AG04450 (cell line): ENCODE measurements around the gene TRIM26. TPM values are rescaled to one million over a fixed set of nuclear protein-coding genes. Genes with fewer than 3 reads are reported as not detected.

ENCODE experiments used
- CTCF ChIA-PET: fragments of 300-600, 350-600 bp; formaldehyde crosslinking; extraction: SDS; loops from one replicate; lab custom pipeline; 2022; ENCODE audit warnings: antibody characterized with exemption, inconsistent platforms; lab: Charles Lee
- POLR2A ChIA-PET: fragments of 350-600 bp; formaldehyde crosslinking; extraction: SDS; loops from one replicate; lab custom pipeline; 2021; ENCODE audit warnings: antibody characterized with exemption, inconsistent platforms; lab: Yijun Ruan, JAX
- DNase-seq: peaks from one replicate; pipeline ENCODE4 v3.0.0-alpha.2; 2011; ENCODE audit warnings: low read depth, low spot score
- H3K27ac ChIP-seq: one replicate; pipeline ENCODE4 v1.5.1; 2012; ENCODE audit warnings: low read depth, low read length, control low read depth
- H3K27me3 ChIP-seq: one replicate; pipeline ENCODE4 v1.6.0; 2012; ENCODE audit warnings: low read length; ENCODE audit not compliant: control insufficient read depth, insufficient read depth
- H3K4me3 ChIP-seq: 2 replicates; pipeline ENCODE4 v1.5.1; 2011; ENCODE audit warnings: mild to moderate bottlenecking, low read depth, low read length, control low read depth
- H3K9me3 ChIP-seq: 2 replicates; pipeline ENCODE4 v1.5.1; 2012; ENCODE audit warnings: low read length; ENCODE audit not compliant: control insufficient read depth, insufficient read depth
- CTCF ChIP-seq: IDR thresholded peaks from 2 replicates; pipeline ENCODE4 v1.5.1; 2011; ENCODE audit warnings: low read depth, low read length, control low read depth, inconsistent platforms
- polyA plus RNA-seq: library from polyadenylated mRNA; depleted of rRNA; stranded (reverse); fragments of >200 nt; gene quantifications from 2 replicates; pipeline ENCODE4 v1.2.3, GENCODE V29; 2011

The TRIM26 gene
- polyA plus RNA-seq, 1 experiment: 22.7 TPM

GRCh38 chr6:30154709-30155519 is 58.3 kb downstream of the TRIM26 start:
- POLR2A ChIA-PET: no interaction called here
- TF ChIP-seq CTCF: no peak
- no peak overlapping the region for H3K4me3 ChIP-seq
- H3K27ac ChIP-seq: no peak overlapping the region
- no peak for DNase-seq
- H3K9me3 ChIP-seq: no peaks in the 10 kb centered on the region; the same call in 1 of the 2 replicates
- CTCF ChIA-PET: interaction anchor here (1.2 to 3.3 kb wide), 3 partner anchors 13 to 24 kb away, joined by 4 to 23 read pairs (median 5); no protein-coding TSS in a partner anchor
- H3K27me3 ChIP-seq: peaks cover 12% of the 10 kb centered on the region

GRCh38 chr6:30154061-30154460 is 59.1 kb downstream of the TRIM26 start:
- POLR2A ChIA-PET: no interaction called here
- CTCF ChIA-PET: interaction anchor here (1.2 to 3.3 kb wide), 3 partner anchors 14 to 23 kb away, joined by 4 to 23 read pairs (median 5); no protein-coding TSS in a partner anchor
- no peak for DNase-seq
- Histone ChIP-seq H3K4me3 (no peak overlapping the region), H3K27me3 (peaks cover 12% of the 10 kb centered on the region), H3K27ac (no peak overlapping the region), H3K9me3 (no peaks in the 10 kb centered on the region; the same call in 1 of the 2 replicates)
- no peak for TF ChIP-seq CTCF

- no peak for TF ChIP-seq CTCF
- ChIA-PET POLR2A (no interaction called here), CTCF (interaction anchor here (3.3 kb wide), 1 partner anchor 22 kb away, joined by 23 read pairs; no protein-coding TSS in a partner anchor)
- Histone ChIP-seq H3K4me3 (no peak overlapping the region), H3K27me3 (peaks cover 9% of the 10 kb centered on the region), H3K27ac (no peak overlapping the region), H3K9me3 (no peaks in the 10 kb centered on the region; the same call in 1 of the 2 replicates)
- DNase-seq: no peak
Measured at GRCh38 chr6:30152910-30153610, 60.1 kb downstream of the TRIM26 start.

- Histone ChIP-seq H3K27me3 (peaks cover 9% of the 10 kb centered on the region), H3K27ac (no peak overlapping the region), H3K9me3 (no peaks in the 10 kb centered on the region; the same call in 1 of the 2 replicates), H3K4me3 (no peak overlapping the region)
- DNase-seq: no peak
- POLR2A ChIA-PET: no interaction called here
- CTCF ChIA-PET: interaction anchor here (1.0 to 3.3 kb wide), 2 partner anchors 21 kb away, joined by 4 to 23 read pairs; no protein-coding TSS in a partner anchor
- TF ChIP-seq CTCF: no peak
Measured at GRCh38 chr6:30152016-30152673, 61.1 kb downstream of the TRIM26 start.
